CD4-positive, alpha-beta T cell treated with Interleukin-6 at 100 ng/mL for 8 hours (primary cell): ENCODE measurements around the gene C2orf42.
"Not testable (repeated sequence)": the region's sequence is repeated elsewhere in the genome, so short reads cannot be mapped to it uniquely, and the experiment has no call there.

ENCODE experiments used
- DNase-seq: peaks from one replicate; pipeline ENCODE4 v3.0.0-alpha.2; 2020; ENCODE audit warnings: mixed read lengths, low spot score

The C2orf42 gene

DNA sequence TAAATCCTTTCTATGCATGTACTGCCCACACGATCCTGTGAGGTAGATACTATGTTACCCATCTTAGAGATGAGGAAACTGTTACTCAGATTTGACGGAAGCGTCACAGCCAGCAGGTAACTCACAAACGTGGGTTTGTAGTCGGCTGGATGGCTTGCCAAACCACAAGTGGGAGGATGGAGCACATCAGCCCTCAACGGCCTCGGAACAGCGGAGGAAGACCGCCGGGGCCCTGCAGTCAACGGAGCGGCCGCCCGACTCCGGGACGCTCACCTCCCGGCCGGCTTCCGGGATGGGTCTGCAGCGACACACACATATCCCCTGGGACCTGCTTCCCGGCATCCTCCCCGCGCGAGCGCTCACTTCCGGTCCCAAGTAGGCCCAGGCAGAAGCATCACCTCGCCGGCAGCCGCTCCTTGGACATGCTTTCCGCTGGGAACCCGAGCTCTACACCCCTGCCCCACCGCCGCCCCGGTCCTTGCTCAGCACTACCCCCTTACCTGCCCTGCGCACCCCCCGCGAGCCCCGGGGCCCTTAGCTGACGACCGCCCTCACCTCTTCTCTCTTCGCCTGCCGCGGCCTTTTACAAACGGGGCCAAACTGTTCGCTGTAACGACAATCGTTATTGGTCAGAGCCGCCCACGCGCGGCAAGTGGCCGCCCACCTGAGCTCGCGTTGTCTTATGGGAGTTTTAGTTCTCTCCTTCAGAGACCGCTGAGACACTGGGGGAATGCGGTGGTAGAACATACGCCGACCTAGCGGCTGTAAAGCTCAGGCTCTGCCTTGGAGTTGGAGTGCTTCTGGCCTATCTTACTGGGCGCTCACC is at the start of gene C2orf42:
Gene C2orf42 (minus strand): TSS at position 602 of the 826 bp plus-strand sequence. CDS start 9,034 bp downstream, outside the sequence.
- peak; percentile 95 for DNase-seq

DNA sequence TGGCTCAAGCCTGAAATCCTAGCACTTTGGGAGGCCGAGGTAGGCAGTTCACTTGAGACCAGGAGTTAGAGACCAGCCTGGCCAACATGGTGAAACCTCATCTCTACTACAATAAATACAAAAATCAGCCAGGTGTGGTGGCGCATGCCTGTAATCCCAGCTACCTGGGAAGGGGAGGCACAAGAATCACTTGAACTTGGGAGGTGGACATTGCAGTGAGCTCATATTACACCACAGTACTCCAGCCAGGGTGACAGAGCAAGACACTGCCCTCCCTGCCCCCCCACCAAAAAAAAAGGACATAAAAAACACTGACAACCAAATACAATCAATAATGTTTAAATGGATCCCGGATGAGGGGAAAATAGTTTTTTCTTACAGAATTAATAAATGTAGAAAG is 49.8 kb upstream of the C2orf42 start:
- DNase-seq = no peak

DNA sequence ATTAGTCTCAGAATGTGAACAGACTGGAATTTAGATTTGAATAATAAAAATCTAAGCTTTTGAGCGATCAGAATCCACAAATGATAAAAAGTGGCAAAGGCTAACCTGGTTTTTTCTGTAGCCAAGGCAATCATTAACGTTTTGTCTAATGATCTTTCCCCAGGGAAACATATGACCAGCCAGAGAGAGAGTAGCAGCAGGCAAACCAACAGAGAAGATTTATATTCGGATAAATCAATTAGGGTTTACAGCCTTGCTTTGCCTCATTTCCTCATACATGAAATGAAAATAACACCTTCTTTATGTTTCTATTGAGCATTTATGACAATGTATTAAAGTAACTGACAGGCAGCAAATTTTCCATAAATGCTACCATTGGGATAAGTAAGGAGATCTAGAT is 43.1 kb upstream of the C2orf42 start:
- DNase-seq = no peak

DNA sequence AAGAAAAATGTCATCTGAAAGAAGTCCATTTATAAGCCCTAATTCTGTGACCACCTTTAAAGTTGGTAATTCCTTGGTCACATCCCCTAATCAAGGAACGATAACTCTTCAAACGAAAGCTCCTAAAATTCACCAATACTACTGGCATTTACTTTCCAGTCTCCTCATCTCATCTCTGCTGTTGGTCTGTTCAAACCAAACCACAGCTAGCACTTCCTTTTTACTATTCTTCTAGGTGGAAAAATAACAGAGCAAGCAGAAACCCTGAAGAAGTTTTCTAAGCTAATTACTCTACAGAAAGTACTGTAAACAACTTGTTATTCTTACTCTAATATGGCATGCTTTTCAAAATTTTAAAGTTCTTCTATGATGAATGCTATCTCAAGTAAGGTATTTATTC is 36.0 kb upstream of the C2orf42 start:
- DNase-seq = no peak

DNA sequence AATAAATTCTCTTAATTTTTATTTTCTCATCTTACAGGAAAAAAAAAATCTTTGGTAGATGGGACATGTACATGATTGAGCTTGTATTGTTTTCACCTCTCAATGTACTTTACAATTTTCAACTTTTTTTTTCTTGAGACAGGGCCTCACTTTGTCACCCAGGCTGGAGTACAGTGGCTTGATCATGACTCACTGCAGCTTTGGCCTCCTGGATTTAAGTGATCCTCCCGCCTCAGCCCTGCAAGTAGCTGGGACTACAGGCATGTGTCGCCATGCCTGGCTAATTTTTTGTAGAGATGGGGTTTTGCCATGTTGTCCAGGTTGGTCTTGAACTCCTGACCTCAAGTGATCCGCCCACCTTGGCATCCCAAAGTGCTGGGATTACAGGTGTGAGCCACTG is 32.5 kb upstream of the C2orf42 start:
- DNase-seq = not testable (repeated sequence)

DNA sequence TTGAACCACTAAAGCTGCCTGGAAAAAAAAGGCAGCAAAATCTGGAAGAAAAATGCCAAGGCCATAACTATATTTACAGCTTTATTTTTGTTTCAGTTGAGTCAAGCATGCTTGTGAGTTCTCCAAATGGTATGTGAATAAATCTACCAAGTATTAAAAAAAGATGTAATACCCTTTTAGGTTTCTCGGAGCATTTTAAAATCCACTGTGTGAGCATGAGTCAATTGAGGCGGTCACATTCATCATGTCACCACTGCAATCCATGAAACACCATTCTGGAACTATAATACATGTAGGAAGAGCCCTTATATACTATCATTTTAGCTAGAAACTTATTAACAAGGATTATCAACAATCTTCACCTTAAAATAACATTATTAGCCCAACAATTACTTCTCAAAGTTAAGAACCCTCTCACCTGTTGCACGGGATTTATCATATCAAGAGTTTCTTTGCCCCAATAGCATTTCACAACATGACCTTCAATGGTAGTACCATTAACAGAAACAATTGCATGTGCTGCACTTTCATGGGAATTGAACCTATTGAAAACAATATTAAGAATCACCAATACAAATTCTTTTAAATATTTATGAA is 24.2 kb upstream of the C2orf42 start:
- DNase-seq = no peak

DNA sequence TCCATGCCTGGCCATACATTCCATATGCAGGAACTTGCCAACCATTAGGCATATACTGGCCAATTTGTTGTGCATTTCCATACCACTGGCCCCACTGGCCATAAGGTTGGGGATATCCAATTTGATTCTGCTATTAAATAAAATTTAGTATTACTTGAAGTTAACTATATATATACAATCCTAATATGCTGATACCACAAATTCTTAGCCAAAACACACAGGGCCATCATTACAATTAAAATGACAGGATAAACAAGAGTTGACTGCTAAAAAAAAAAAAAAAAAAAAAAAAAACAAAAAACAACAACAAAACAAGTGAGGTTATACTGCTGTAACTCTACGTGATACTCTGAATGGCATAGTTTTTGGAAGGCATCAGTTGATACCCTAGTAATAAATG is 23.5 kb upstream of the C2orf42 start:
- no peak for DNase-seq

DNA sequence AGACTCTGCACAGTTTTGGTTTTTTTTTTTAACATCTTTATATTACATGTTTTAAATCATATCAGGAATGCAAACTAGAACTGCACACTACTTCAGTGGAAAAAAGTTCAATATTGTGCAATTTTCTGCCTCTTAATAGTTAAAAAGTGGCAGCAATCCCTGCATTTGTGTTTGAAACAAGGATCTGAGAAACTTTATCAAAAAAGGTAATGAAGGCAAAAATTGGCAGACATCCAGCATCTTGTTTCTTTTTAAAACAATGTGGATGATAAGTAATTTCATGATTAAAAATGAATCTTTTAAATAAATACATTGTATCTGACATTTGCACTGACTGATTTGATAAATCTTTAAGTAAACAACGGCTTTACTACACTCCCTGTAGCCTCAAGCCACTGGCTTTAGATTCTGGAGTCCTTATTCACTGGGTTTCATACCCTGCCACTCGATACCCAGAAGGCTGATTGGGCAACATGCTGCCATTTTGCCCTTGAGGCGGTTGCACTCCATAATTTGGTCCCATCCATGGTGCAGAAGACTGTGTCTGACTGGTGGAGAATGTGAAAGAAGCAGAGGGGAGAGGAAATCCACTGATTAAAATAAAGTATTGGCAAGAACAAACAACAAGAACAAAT is 21.6 kb upstream of the C2orf42 start:
- DNase-seq = no peak

DNA sequence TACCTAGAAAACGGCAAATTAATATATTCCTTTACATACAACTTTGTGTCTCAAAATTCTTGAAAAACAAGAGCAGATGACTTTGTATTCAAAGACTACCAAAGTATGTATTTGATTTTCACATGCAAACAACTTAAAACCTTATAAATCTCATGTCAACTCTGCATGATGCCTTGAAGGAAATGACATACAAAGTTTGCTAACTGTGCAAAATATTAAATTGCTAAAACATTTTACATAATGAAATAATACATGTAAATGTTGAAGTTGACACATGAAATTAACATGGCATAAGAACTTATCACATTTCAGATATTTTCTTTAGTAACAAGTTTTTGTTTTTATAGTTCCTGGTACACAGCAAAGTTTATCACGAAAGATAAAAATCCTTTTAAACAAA is 20.8 kb upstream of the C2orf42 start:
- no peak for DNase-seq

DNA sequence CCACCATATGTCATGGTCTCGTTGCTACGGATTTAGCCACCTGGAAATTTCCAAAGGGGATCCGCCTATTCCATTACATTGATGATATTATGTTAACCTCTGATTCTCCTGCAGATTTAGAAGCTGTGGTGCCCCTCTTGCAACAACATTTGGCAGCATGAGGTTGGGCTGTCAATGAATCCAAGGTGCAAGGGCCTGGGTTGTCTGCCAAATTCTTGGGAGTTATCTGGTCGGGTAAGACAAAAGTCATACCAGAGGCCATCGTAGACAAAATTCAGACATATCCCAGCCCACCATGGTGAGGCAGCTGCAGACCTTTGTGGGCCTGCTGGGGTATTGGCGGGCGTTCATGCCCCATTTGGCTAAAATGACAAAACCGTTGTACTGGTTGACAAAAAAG is 13.6 kb upstream of the C2orf42 start:
- no peak for DNase-seq

DNA sequence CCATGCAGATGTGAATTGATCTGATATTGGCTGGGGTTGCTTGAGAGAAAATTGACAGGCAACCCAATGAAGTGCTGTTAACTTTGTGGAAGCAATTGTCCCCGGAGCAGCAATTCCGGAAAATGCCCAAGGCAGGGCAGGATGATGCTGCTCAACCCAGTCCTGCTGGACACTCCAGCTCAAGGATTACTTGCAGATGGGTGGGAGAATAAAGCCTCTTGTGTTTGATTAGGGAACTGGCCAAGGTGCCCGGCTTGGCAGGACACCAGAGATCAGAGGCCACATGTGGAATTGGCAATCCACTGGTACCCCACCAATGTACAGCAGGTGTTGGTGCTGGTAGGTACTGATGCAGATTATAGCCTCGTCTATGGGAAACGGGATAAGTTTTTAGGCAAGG is 12.3 kb upstream of the C2orf42 start:
- DNase-seq = no peak

DNA sequence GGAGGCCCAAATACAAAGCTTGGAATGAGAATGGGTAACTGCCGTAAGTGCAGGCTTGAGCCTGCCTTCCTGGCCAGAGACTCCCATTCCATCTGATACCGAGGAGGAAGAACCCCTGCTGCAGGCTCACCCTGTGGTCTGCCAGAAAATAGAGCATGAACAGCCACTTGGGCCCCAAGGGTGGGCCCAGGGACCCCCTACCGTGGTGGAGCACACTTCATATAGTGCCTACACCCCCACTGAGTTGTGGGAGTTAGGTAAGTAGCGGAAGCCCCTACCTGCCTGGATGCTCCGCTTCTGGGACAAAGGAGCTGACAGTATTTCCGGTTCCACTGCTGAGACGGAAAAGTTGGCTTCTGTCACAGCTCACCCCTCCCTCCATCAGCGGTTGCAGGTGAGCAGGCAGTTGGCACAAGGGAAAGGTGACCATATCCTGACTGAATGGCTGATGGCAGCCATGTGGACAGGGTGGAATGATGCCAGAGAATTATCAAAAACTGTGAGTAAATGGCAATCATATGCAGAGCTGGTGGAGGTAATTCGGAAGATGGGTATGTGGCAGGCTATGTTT is 11.5 kb upstream of the C2orf42 start:
- DNase-seq = no peak

DNA sequence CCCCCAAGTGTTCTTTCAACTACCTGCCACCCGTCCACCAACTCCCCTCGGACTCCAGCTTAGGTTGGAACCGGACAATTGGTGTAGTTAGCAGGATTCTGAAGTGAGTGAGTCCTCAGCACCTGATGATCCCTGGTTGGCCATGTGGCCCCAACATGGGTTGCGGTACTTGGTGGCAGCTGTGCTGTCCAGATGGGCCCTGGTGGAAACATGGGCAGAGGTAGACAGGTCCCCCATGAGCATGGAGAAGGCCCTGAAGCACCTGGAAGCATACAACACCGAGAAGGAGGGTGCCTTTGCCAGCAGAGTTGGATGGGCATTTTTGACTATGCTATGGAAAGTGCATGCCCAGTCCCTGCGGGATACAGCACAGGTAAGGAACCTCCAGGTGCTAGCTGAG is 11.0 kb upstream of the C2orf42 start:
- DNase-seq = no peak

DNA sequence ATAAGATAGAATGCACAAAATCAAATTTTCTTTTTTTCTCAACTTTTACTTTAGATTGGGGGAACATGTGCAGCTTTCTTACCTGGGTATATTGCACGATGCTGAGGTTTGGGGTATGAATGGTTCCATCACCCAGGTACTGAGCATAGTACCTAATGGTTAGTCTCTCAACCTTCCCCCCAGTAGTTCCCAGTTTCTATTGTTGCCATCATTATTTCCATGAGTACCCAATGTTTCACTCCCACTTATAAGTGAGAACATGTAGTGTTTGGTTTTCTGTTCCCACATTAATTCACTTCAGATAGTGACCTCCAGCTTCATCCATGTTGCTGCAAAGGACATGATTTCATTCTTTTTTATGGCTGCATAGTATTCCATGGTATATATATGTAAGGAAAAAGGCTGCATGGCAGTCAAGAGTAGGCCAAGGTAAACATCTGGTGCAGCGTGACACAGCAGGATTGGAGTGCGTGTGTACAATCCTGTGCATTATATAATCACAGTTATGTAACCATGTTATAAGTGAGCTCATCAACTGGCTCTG is 10.5 kb upstream of the C2orf42 start:
- DNase-seq = no peak

DNA sequence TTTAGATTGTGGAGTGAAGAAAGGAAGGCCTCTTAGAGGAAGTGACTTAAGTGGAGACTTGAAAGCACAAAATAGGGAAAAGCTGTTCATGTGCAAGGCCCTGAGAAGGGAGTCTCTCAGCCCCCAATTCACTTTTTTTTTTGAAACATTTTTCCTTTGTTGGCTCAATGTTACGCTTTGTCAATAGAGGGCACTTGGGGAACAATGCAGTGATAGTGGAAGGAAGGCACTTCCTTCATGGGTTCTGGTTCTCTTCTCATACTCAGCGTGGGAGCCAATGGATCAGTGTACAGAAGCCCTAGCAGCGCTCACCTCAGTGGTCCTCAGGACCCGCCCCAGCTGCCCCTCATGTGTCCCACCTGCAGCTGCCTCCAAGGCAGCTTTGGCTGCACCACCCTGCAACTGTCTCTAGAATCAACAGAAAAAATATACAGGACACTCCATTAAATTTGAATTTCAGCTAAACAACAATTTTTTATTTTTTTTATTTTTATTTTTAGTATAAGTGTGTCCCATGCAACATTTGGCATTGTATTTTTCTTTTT is 8.6 kb upstream of the C2orf42 start:
- no peak for DNase-seq

DNA sequence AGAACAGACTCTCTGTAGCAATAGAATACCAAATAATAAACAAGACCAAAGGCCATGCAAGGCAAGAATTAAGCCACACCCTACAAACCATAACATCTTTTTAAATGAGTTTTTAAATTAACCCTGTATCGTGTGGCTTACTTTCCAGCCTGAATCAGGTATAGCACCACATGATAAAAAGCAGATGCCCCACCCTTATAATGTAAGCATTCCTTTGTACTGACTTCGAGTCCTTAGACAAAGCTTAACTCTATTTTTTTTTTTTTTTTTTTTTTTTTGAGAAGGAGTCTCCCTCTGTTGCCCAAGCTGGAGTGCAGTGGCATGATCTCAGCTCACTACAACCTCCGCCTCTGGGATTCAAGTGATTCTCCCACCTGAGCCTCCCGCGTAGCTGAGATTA is 1.7 kb upstream of the C2orf42 start:
- no peak for DNase-seq

DNA sequence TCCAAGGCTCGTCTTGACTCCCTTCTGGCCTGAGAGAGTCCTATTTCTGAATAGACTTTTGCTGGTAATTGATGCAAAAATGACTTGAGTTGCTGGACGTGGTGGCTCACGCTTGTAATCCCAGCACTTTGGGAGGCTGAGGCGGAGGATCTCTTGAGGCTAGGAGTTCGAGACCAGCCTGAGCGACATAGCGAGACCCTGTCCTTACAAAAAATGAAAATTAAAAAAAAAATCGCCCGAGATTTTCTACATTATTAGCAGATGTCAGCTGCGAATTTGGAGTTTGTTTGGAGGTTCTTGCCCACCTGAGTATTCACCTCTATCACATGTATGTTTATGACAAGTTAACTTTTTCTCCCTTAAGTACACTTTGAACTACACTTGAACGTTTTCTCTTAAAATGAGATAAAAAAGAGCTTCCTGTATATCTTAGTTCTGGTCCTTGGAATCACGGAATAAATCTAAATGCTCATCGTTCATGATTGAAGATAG is 471 bp upstream of the C2orf42 start:
- DNase-seq = no peak

DNA sequence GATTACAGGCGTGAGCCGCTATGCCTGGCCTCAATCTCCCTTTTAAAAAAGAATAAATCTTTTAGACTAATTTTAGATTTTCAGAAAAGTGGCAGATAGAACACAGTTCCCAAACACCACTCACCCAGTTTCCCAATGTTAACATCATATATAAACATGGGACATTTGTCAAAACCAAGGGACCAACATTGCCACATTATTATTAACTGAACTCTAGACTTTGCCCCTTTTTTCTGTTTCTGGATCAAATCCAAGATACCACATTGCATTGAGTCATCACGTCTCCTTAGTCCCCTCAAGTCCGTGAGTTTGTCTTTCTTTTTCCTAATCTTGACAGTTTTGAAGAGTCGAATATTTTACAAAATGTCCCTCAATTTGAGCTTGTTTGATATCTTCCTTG is 2.4 kb downstream of the C2orf42 start:
- DNase-seq = no peak

DNA sequence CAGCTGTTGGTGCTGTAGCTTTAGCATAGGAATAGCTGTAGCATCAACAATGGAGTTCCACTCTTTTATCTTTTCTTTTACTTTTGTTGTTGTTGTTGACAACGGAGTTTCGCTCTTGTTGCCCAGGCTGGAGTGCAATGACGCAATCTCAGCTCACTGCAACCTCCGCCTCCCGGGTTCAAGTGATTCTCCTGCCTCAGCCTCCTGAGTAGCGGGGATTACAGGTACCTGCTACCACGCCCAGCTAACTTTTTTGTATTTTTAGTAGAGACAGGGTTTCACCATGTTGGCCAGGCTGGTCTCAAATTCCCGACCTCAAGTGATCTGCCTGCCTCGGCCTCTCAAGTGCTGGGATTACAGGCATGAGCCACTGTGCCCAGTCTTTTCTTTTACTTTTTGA is 3.6 kb downstream of the C2orf42 start:
- not testable (repeated sequence) for DNase-seq

DNA sequence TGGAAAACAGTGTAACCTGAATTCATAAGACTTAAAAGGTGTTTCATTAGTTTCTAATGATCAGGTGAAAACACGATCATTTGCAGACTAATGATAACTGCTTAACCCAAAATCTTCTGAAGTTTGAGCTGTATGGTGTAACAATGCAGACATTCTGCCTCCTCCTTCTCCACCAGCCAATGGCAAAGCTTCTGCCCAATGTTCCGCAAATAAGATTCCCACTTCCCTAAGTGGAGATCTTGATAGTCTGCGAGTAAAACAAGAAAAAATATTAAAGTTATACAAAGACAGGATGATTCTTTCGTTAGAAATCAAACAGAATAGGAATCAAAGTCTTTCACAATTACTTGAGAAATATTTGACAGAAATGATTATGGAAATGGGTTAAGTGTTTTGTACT is 8.1 kb downstream of the C2orf42 start:
- DNase-seq = no peak

DNA sequence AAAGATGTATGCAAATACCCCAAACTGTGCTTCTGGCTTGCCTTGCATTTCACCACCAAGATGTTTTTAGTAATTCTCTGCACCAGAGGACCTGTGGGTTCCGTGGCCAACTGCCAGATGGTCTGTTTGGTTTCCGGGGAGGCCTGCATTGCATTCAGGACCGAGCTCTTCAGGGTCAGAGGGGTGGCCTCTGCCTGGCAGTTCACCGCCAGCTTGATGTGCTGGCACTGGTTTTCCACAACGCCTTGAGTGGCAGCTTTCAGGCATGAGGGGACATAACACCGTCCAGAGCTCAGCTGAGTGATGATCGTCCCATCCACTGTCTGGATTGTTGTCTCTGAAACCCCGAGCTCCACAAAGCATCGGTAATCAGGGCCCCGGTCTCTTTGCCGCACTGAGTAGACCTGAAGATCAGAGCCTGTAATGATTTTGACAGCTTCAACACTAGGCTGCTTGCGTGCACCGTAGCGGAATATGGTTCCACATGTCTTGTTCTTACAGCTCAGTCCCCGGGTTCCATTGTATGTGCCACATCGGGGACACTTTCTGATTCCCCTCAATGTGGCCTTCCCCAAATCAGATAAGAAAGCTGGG is 9.4 kb downstream of the C2orf42 start:
- no peak for DNase-seq

DNA sequence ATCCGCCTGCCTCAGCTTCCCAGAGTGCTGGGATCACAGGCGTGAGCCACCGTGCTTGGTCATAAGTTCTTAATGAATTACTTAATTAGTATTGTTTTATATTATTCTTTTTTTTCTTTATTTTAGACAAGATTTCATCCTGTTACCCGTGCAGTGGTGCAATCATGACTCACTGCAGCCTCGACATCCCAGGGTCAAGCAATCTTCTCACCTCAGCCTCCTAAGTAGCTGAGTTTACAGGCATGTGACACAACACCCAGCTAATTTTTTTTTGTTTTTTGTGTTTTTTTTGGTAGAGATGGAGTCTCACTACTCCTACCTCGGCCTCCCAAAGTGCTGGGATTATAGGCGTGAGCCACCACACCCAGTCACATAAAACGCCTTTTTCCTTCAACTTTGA is 17.3 kb downstream of the C2orf42 start:
- DNase-seq = no peak
